ENCODE data around the gene CA4.
"Not testable (repeated sequence)": the region's sequence is repeated elsewhere in the genome, so short reads cannot be mapped to it uniquely, and the experiment has no call there.

Gene CA4

DNA sequence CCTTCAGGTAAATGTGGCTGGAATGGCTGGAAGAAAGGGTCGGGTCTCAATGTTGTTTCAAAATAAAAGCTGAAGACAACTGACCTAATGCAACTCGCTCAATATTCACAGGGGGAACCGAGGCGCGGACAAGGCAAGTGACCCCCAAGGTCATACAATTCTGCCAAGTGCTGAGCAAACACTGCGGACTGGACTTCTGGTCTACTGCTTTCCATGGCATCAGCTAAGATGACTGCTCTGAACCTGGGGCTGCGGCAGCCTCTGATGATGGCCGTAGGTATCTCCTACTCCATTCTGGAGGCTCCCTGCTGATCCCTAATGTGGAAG is 21.9 kb downstream of the CA4 start:
- in situ Hi-C loops (cut with HindIII; ENCODE audit: low sequenced_read_pairs) = no loop called here

DNA sequence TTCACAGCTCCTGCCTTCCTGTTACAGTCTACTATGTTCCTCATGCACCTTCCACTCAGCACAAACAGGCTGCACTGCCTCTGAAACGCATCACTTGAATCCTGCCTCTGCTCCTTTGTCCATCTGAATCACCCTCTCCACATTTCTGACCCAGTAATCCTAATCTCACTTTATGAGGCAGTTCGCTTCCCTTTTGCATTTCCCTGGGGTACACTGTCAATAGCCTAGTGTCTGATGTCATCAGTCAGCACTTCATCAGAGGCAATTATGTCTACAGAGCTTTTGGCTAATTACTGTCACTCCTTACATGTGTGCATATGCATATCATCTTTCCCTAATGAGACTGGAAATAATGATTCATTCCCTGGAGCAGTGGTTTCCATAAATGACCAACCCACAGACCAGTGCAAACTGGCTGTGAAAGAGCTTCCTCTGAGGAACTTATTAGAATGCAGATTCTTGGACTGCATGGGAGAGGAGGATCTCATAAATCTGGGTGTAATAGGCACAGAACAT is 23.6 kb downstream of the CA4 start:
- in situ Hi-C loops (cut with HindIII; ENCODE audit: low sequenced_read_pairs) = no loop called here

DNA sequence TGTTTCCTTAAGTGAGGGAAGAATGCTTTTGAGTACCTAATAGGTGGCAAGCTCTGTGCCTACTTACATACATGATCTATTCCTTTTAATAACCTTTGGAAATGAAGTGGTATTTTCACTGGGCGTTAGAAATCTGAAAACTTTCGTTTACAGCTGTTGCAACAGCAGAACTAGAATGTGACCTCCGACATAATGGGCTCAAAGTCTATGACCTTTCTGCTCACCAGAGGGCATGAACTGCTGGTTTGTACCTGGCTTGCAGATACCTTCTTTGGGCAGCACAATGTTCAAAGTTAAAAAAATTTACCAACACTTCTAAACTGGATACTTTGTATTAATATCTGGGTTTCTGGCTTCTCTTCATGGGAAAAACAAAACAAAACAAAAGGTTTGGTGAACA is 24.3 kb downstream of the CA4 start:
- in situ Hi-C loops (cut with HindIII; ENCODE audit: low sequenced_read_pairs) = no loop called here

DNA sequence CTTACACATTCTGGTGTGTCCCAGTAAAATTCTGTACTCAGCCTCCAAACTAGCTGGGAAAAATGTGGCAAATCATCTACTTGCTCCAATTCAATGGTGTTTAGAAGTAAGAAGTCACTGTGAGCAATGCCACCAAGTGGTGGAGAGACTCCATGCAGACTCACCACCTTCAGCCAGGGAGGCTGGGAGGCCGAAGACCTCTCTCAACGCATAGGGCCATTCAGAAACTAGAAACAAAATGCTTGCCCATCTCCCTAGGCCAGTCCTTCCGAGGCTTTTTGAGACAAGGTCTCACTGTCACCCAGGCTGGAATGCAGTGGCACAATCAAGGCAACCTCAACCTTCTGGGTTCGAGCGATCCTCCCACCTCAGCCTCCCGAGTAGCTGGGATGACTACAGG is 25.0 kb downstream of the CA4 start:
- in situ Hi-C loops (cut with HindIII; ENCODE audit: low sequenced_read_pairs) = not testable (repeated sequence)

DNA sequence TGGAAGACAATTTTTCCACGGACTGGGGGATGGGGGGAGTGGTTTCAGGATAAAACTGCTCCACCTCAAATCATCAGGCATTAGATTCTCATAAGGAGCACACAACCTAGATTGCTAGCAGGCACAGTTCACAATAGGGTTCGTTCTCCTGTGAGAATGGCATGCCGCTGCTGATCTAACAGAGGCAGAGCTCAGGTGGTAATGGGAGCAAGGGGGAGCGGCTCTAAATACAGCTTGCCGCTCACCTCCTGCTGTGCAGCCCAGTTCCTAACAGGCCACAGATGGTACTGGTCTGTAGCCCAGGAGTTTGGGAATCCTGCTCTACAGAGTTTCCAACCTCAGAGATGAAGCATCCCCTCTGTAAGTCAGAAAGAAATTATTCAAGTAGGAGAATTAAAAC is 27.0 kb downstream of the CA4 start:
- in situ Hi-C loops (cut with HindIII; ENCODE audit: low sequenced_read_pairs) = not testable (repeated sequence)

DNA sequence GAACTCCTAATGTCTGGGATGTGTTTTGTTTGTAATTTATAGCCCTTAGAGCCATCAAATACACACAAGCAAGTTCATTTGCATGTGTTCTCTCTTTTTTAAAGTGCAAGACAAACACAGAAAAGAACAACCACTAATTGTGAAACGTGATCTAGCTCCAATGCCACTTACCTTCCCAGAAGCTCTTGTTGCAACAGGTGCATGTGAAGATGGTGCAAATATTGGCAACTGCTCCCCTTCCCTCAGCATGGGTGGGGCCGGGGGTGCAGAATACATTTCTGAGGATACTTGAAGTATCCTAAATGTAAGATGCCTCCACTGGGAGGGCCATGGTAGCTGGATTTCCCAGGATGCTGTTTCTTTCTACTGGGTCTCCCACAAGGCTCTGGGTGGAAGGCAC is 28.4 kb downstream of the CA4 start:
- in situ Hi-C loops (cut with HindIII; ENCODE audit: low sequenced_read_pairs) = not testable (repeated sequence)

DNA sequence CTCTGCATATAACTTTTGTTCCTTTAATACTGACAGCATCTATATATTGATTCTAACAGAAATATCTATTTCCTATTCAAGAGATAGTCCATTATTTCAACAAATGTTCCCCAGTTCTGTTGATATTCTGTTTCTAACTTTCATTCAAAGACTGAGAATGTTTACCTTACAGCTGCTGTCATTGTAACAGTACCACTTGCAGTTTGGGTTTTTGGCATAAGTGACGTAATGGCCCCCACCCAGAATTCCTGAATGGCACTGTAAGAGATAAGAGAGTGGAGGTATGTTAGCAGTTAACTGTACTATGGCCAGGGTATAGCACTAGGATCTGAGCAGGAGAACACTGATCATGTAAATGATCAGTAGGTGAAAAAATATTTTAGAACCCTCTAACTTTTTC is 30.6 kb downstream of the CA4 start:
- in situ Hi-C loops (cut with HindIII; ENCODE audit: low sequenced_read_pairs) = not testable (repeated sequence)

DNA sequence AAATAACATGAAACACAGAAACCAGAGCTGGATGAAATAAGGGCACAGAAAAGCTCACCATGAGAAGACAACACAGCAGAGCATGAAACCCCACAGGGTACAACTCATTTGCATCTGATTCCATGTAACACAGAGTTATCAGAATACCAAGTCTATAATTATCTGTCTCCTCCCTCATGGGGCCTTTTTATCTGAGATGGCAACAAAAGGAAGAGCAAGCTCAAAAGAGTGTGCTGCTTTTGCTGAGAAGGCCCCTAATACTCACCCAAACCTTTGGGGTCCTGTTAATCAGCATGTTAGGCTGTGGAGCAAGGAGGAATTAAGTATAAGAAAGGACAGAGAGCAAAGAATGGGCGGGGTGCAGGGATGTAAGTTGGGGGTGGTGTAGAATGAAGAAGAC is 36.6 kb downstream of the CA4 start:
- in situ Hi-C loops (cut with HindIII; ENCODE audit: low sequenced_read_pairs) = not testable (repeated sequence)

DNA sequence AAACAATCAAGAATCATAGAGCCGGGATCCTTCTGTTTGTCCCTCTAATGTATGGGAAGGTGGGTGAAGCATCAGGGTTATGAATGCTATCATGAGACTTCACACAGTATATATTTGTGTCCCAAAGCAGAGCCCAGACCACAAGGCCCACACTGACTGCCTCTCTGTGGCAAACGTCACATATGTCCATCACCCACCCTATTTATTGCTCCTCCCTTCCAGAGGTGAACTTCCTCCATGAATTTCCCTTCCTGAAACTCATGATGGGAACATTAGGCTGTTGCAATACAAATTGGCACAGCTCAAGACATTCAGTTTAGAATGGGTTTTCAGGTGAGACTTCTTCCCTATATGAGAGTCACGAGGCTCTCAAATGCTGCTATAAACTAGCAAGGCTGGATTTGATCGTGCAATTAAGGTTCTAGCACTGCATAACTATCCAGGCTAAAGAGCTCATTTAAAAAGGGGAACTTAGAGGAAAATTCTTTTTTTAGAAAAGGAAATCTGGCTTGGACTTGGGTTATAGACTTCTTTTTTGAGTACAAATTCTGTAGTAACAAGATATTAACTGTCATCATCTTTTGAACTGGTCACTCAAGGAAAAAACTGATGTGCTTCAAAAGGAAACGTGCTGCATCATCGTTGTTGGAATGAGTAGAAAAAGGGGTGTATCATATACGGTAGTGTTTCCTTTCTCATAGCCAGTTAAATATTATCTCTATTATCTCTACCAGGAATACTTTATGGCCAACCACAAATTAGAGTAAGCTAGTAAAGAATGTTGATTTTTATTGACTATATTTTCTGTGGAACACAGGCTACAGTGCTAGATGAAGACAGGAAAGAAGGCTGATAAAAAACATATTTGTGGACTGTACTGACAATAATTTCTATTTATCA is 37.3 kb downstream of the CA4 start:
- in situ Hi-C loops (cut with HindIII; ENCODE audit: low sequenced_read_pairs) = not testable (repeated sequence)

DNA sequence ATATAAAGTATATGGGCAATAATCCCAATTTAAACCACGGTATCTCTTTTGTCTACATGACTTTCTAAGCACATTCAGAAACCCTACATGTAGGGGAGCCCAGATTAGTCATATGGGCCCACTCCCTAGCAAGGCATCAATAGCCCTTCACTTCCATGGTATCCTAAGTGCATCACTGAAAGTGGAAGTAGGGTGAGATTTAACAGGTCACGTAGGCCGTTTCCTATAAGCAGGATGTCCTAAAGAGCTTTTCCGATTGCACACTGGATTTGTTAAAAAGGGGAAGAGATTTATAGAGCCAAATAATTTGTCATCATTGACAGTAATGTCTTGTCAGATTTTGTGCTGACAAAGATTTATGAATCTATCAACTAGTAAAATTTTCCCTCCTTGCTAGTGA is 39.0 kb downstream of the CA4 start:
- in situ Hi-C loops (cut with HindIII; ENCODE audit: low sequenced_read_pairs) = no loop called here

DNA sequence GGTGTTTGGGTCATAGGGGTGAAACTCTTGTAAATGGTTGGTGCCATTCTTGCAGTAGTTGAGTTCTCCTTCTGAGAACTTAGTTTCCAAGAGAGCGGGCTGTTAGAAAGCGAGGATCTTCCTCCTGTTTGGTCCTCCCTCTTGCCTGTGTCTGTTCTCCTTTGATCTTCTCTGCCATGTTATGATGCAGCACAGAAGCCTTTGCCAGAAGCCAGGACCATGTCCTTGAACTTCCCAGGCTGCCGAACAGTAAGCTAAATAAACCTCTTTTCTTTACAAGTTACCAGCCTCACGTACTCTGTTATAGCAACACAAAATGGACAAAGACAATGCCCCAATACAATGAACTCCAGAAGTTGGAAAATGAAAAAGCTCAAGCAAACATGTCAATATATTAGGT is 40.3 kb downstream of the CA4 start:
- in situ Hi-C loops (cut with HindIII; ENCODE audit: low sequenced_read_pairs) = not testable (repeated sequence)

DNA sequence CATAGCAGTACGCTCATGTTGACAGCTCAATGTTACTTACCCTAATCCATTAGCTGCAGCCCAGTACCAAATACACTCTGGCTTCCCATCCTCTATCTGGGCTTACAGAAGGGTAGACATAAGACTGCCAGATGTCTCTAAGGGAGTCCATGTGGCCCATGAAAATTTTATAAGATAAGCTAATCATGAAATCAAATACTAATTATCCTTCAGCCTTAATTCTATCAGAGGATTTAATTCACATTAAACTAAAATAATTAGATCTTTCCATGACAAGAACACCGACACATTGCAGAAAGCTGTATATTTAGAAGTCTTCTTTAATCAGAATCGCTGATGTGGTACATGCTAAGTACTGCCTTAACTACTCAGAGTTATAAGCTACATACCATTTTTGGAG is 43.3 kb downstream of the CA4 start:
- in situ Hi-C loops (cut with HindIII; ENCODE audit: low sequenced_read_pairs) = not testable (repeated sequence)

DNA sequence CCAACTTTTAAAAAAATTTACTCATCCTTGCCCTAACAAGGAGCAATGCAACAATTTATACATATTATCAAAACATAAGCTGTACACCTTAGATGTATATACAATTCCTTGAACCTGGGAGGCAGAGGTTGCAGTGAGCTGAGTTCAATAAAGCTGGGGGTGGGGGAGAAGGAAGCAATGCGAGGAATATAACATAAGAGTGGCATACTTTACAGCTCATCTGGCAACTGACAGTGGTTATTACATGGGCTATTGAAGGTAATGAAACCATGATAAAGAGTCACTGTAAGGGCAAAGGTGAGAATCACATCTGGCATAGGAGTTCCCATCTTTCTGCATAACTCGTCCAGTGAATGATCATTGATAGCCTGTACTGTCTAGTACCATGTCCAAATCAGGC is 43.7 kb downstream of the CA4 start:
- in situ Hi-C loops (cut with HindIII; ENCODE audit: low sequenced_read_pairs) = no loop called here

DNA sequence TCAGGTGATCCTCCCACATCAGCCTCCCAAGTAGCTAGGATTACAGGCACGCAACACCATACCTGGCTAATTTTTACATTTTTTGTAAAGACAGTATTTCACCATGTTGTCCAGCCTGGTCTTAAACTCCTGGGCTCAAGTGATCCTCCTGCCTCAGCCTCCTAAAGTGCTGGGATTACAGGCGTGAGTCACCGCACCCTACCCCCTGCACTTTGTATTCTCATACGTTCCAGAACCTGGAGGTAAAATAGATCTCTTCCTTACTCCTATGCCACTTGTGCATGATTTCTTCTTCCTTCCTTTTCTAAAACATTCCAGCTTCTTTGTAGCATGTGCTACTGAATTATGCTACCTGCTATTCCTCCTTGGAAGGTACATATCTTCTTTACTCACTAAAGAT is 44.4 kb downstream of the CA4 start:
- in situ Hi-C loops (cut with HindIII; ENCODE audit: low sequenced_read_pairs) = not testable (repeated sequence)

DNA sequence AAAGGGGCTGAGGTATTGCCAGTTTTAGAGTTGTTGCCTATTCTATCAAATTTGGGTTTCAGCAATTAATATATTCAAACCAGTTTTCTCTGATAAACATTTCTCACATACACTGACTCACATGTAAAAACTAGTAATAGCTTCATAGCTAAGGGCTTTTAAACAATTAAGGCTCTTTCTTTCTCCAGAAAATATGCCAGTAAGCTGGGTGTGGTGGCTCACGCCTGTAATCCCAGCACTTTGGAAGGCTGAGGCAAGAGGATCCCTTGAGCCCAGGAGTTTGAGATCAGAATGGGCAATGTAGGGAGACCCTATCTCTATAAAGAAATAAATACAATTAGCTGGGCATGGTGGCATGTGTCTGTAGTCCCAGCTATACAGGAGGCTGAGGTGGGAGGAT is 48.9 kb downstream of the CA4 start:
- in situ Hi-C loops (cut with HindIII; ENCODE audit: low sequenced_read_pairs) = not testable (repeated sequence)

DNA sequence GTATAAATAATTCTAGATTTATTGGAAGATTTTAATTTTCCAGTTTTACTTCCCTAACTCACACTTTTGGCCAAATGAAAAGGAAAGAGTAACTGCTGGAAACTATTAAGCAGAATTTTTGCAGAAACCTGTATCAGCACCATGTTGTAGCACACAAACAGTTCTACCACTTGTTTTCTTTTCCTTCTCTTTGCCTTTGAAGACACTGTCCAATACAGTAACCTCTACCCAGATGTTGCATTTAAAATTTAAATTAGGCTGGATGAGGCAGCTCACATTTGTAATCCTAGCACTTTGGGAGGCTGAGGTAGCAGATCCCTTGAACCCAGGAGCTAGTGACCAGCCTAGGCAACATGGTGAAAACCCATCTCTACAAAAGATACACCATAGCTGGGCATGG is 56.0 kb downstream of the CA4 start:
- in situ Hi-C loops (cut with HindIII; ENCODE audit: low sequenced_read_pairs) = not testable (repeated sequence)

DNA sequence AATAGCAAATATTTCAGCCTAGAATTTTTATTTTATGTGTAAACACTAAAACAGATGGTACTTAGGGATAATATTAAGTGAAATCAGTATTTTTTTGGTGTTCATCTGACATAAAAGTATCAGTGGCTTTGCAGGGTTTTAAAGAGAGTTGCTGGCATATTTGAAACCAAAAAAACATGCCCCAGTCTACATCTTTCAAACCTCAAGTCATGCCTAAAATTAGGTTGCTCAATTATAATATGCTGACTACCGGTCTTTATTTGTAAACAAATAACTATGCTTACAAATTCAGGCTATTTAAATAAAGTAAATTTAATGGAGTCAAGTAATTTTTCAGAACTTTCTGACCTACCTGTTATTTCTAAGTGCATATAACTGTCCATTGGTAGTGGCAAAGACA is 58.5 kb downstream of the CA4 start:
- in situ Hi-C loops (cut with HindIII; ENCODE audit: low sequenced_read_pairs) = not testable (repeated sequence)

All from endothelial cell of hepatic sinusoid (primary cell).